SU-DHL-6 (cell line): ENCODE results near the gene LRRC10B.

Experiments used
- H2AFZ ChIP-seq: fragments of 200-600 bp; sonication (generic); 2 replicates; pipeline ENCODE4 v1.6.1; 2014; ENCODE audit warnings: low read depth, mild to moderate bottlenecking, moderate library complexity, mixed read lengths, antibody characterized with exemption, low read length; ENCODE audit not compliant: severe bottlenecking
- H3F3A ChIP-seq: fragments of 200-600 bp; shearing (Covaris generic); 2 replicates; pipeline ENCODE4 v1.6.0; 2016; ENCODE audit warnings: antibody characterized with exemption, mild to moderate bottlenecking; ENCODE audit not compliant: insufficient read depth
- H3K27ac ChIP-seq: fragments of 200-600 bp; sonication (generic); 2 replicates; pipeline ENCODE4 v1.5.1; 2016; ENCODE audit warnings: low read depth, mild to moderate bottlenecking, low read length, moderate library complexity, mixed read lengths
- H3K27me3 ChIP-seq: fragments of 200-600 bp; sonication (generic), shearing (Covaris generic); 2 replicates; pipeline ENCODE4 v1.6.0; 2014; ENCODE audit warnings: mild to moderate bottlenecking, low read length
- H3K36me3 ChIP-seq: fragments of 200-600 bp; sonication (generic); 2 replicates; pipeline ENCODE4 v1.6.1; 2014; ENCODE audit warnings: mild to moderate bottlenecking, low read length, mixed read lengths
- H3K4me2 ChIP-seq: fragments of 300-600, 200-600 bp; shearing (Covaris generic), sonication (generic); 2 replicates; pipeline ENCODE4 v1.6.0; 2014; ENCODE audit warnings: low read length, low read depth, mild to moderate bottlenecking; ENCODE audit not compliant: poor library complexity, severe bottlenecking
- H3K4me3 ChIP-seq: fragments of 200-600 bp; sonication (generic); 2 replicates; pipeline ENCODE4 v1.5.1; 2014; ENCODE audit warnings: antibody characterized with exemption, low read length, mild to moderate bottlenecking, mixed read lengths; ENCODE audit not compliant: insufficient read depth, poor library complexity, severe bottlenecking
- H3K79me2 ChIP-seq: fragments of 200-600 bp; sonication (generic); 2 replicates; pipeline ENCODE4 v1.6.1; 2014; ENCODE audit warnings: mild to moderate bottlenecking, low read length, moderate library complexity; ENCODE audit not compliant: insufficient read depth
- H3K9ac ChIP-seq: fragments of 200-600 bp; sonication (generic); 2 replicates; pipeline ENCODE4 v1.7.0; 2014; ENCODE audit warnings: mild to moderate bottlenecking, low read length
- H3K9me2 ChIP-seq: fragments of 200-600 bp; sonication (generic); replicated peaks from 2 replicates; pipeline ENCODE4 v1.6.1; 2014; ENCODE audit warnings: low read length; ENCODE audit not compliant: insufficient read depth
- H3K9me3 ChIP-seq: fragments of 200-600 bp; sonication (generic); 2 replicates; pipeline ENCODE4 v1.6.1; 2014; ENCODE audit warnings: low read length, mixed read lengths; ENCODE audit not compliant: insufficient read depth
- H4K20me1 ChIP-seq: fragments of 200-600 bp; sonication (generic); 2 replicates; pipeline ENCODE4 v1.6.1; 2014; ENCODE audit warnings: low read depth, mild to moderate bottlenecking, antibody characterized with exemption, low read length, moderate library complexity, mixed read lengths
- EZH2phosphoT487 ChIP-seq: fragments of 200-600 bp; sonication (generic), shearing (Covaris generic); conservative IDR thresholded peaks from 2 replicates; pipeline ENCODE4 v1.6.1; 2018; ENCODE audit warnings: mild to moderate bottlenecking, antibody characterized with exemption, low read length, moderate library complexity, mixed read lengths
- TF ChIP-seq, protein P1 (sequence below): fragments of 200-600 bp; sonication (generic); IDR thresholded peaks from one replicate; pipeline ENCODE4 v1.5.1; 2017; ENCODE audit warnings: antibody characterized with exemption, mild to moderate bottlenecking, low read length, moderate library complexity; ENCODE audit not compliant: insufficient read depth, poor library complexity, severe bottlenecking

LRRC10B gene

DNA sequence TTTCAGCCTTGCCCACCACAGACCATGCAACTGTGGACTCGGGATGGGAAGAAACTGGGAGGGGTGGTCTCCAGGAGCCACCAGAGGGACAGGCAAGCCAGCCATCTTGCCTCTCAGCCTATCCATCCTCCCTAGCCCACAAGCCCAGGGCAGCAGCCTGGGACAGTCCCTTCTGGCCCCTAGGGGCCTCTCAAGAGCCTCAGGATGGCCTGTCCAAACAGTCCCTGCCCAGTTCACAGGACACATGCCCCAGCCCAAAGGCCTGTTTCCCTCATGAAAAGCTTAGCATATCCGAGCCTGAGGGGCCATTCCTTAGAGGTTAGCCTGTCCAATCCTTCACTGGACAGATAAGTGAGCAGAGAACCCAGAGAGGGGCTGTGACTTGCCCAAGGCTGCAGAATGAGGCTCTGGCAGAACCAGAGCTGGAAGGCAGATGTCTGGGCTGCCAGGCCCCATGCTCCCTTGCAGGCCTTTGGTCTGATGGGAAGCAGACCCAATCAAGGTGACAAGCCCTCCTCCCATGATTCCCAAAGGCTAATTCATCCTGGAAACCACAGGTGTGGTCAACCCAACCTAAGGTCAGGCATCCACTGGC is 28.2 kb downstream of the LRRC10B start:
- Histone ChIP-seq H4K20me1 (no peaks in the 10 kb centered on the region), H3K79me2 (no peaks in the 10 kb centered on the region), H3K9ac (no peak overlapping the region), H3K9me2 (no peaks in the 10 kb centered on the region), H3K36me3 (no peaks in the 10 kb centered on the region), H3K27me3 (no peaks in the 10 kb centered on the region), H3K9me3 (no peaks in the 10 kb centered on the region), H3K4me2 (no peak overlapping the region), H3K27ac (no peak overlapping the region), H3K4me3 (no peak overlapping the region), H3F3A (no peaks in the 10 kb centered on the region), H2AFZ (no peak overlapping the region)
- TF ChIP-seq EZH2phosphoT487, result no peak
- TF ChIP-seq, protein P1, sequence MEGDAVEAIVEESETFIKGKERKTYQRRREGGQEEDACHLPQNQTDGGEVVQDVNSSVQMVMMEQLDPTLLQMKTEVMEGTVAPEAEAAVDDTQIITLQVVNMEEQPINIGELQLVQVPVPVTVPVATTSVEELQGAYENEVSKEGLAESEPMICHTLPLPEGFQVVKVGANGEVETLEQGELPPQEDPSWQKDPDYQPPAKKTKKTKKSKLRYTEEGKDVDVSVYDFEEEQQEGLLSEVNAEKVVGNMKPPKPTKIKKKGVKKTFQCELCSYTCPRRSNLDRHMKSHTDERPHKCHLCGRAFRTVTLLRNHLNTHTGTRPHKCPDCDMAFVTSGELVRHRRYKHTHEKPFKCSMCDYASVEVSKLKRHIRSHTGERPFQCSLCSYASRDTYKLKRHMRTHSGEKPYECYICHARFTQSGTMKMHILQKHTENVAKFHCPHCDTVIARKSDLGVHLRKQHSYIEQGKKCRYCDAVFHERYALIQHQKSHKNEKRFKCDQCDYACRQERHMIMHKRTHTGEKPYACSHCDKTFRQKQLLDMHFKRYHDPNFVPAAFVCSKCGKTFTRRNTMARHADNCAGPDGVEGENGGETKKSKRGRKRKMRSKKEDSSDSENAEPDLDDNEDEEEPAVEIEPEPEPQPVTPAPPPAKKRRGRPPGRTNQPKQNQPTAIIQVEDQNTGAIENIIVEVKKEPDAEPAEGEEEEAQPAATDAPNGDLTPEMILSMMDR, result no peak

DNA sequence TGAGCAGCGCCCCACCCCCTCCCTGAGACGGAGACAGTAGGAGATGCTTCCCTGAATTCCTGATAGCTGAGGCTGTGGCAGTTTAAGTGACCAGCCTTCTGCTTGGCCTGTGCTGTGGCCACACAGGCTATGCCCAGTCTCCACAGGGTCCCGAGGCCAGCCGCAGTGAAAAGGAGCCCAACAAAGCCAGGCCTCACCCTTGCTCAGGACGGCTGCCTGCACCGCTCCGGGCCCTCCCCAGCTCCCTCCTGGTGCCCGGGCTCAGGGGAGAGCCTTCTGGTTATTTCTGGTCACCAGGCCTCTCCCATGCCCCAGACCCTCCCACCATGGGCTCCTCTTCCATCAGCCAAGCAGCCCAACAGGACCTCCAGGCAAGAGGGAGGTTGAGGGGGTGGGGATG is 28.8 kb downstream of the LRRC10B start:
- Histone ChIP-seq H3K9me2 (no peaks in the 10 kb centered on the region), H3K4me2 (no peak overlapping the region), H3K9me3 (no peaks in the 10 kb centered on the region), H3F3A (no peaks in the 10 kb centered on the region), H4K20me1 (no peaks in the 10 kb centered on the region), H3K27ac (no peak overlapping the region), H3K4me3 (no peak overlapping the region), H2AFZ (no peak overlapping the region), H3K36me3 (no peaks in the 10 kb centered on the region), H3K9ac (no peak overlapping the region), H3K27me3 (no peaks in the 10 kb centered on the region), H3K79me2 (no peaks in the 10 kb centered on the region)
- TF ChIP-seq, protein P1, result no peak
- no peak for TF ChIP-seq EZH2phosphoT487

DNA sequence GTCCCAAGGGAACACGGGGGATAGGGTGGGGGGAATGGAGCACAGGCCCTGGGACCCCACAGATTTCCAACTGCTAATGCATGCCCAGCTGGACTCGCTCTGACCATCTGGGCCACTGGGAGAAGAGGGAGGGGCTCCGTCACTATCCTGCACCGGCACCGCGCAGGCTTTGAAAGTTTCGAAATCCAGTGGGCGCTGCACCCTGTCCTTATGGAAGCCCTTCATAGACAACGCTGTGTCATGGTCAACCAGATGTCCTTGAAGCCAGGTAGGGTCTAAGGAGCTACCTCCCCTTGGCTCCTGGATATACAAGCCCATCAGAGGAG is 30.1 kb downstream of the LRRC10B start:
- no peaks in the 10 kb centered on the region for H3K36me3 ChIP-seq
- no peaks in the 10 kb centered on the region for H4K20me1 ChIP-seq
- no peaks in the 10 kb centered on the region for H3K9me3 ChIP-seq
- no peaks in the 10 kb centered on the region for H3F3A ChIP-seq
- no peak overlapping the region for H3K4me3 ChIP-seq
- TF ChIP-seq, protein P1, result no peak
- no peak for TF ChIP-seq EZH2phosphoT487
- H3K27ac ChIP-seq, result no peak overlapping the region
- H3K27me3 ChIP-seq, result no peaks in the 10 kb centered on the region
- H3K4me2 ChIP-seq, result no peak overlapping the region
- no peak overlapping the region for H2AFZ ChIP-seq
- no peak overlapping the region for H3K9ac ChIP-seq
- no peaks in the 10 kb centered on the region for H3K79me2 ChIP-seq
- no peaks in the 10 kb centered on the region for H3K9me2 ChIP-seq
